Fibroblast of lung (primary cell): ENCODE results near the gene WNT2B.

Experiments used
- EZH2 ChIP-seq: IDR thresholded peaks from 2 replicates; pipeline ENCODE4 v1.5.1; 2012; ENCODE audit warnings: low read length, control low read depth, mild to moderate bottlenecking; ENCODE audit errors: missing control alignments
- TF ChIP-seq, protein P1 (sequence below), 2 donors: IDR thresholded peaks in 1 of 2; conservative IDR thresholded peaks in 1 of 2; 1 replicate in 1 of 2; 2 replicates in 1 of 2; pipeline ENCODE4 v1.5.1; 2011 to 2012; ENCODE audit warnings: low read length in 2 of 2, control low read depth in 1 of 2, inconsistent platforms in 1 of 2, low read depth in 1 of 2, mild to moderate bottlenecking in 1 of 2

DNA sequence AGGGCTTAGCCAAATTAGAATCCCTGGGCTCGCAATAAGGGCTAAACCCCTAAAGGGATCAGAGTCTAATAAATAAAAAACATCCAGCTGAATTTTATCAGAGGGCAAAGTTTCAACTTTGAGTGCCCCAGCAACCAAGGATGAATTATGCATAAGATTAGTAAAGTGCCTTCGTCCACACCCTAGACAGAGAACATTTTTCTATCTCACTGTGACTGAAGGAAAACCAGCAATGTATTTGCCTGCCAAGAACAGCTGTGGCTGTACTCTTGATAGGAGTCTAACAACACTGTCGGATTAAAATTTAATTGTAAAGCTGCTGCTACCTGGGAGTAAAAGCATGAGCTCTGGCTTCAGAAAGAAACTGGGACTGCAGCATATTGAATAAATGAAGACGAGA, 23.3 kb downstream of the WNT2B start:
- TF ChIP-seq EZH2 = no peak
- TF ChIP-seq, protein P1, sequence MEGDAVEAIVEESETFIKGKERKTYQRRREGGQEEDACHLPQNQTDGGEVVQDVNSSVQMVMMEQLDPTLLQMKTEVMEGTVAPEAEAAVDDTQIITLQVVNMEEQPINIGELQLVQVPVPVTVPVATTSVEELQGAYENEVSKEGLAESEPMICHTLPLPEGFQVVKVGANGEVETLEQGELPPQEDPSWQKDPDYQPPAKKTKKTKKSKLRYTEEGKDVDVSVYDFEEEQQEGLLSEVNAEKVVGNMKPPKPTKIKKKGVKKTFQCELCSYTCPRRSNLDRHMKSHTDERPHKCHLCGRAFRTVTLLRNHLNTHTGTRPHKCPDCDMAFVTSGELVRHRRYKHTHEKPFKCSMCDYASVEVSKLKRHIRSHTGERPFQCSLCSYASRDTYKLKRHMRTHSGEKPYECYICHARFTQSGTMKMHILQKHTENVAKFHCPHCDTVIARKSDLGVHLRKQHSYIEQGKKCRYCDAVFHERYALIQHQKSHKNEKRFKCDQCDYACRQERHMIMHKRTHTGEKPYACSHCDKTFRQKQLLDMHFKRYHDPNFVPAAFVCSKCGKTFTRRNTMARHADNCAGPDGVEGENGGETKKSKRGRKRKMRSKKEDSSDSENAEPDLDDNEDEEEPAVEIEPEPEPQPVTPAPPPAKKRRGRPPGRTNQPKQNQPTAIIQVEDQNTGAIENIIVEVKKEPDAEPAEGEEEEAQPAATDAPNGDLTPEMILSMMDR (conservative IDR thresholded peaks at IDR 0.05 in 1 of 2, IDR thresholded peaks at IDR 0.05 in 1 of 2; ENCODE audit: low read depth in 1 of 2, low read length in 2 of 2) = no peak
